HFFc6 (cell line): ENCODE measurements around the gene CALN1. TPM values are rescaled to one million over a fixed set of nuclear protein-coding genes. Genes with fewer than 3 reads are reported as not detected.

Source experiments
- DNase-seq: peaks from one replicate; pipeline ENCODE4 v3.0.0-alpha.2; 2018
- H3K27ac Mint-ChIP-seq: 2 replicates; pipeline ENCODE4 v1.8.0; 2020; ENCODE audit warnings: mild to moderate bottlenecking, mixed read lengths
- H3K27me3 Mint-ChIP-seq: 2 replicates; pipeline ENCODE4 v1.8.0; 2021; ENCODE audit warnings: mild to moderate bottlenecking, moderate library complexity, mixed read lengths; ENCODE audit not compliant: insufficient read depth
- H3K36me3 Mint-ChIP-seq: 2 replicates; pipeline ENCODE4 v1.8.0; 2021; ENCODE audit warnings: low read depth, mixed read lengths
- H3K4me1 Mint-ChIP-seq: 2 replicates; pipeline ENCODE4 v1.8.0; 2020; ENCODE audit warnings: low read depth, mixed read lengths
- H3K4me3 Mint-ChIP-seq: 2 replicates; pipeline ENCODE4 v1.8.0; 2020; ENCODE audit warnings: mild to moderate bottlenecking, moderate library complexity, mixed read lengths
- H3K9me3 Mint-ChIP-seq: 2 replicates; pipeline ENCODE4 v1.8.0; 2020; ENCODE audit warnings: mild to moderate bottlenecking, mixed read lengths
- total RNA-seq, 6 experiments: library from RNA; stranded (reverse); fragmentation: NEBNext Ultra II Directional; extraction: Animal tissue kit (Norgen Biotek cat#: 25700); gene quantifications; 2 replicates in 1 of 6; 3 replicates in 5 of 6; pipeline ENCODE4 v1.2.3, GENCODE V29; 2021
- TF ChIP-seq, protein P1 (sequence below): fragments of 200-600 bp; sonication (generic); IDR thresholded peaks from 2 replicates; pipeline ENCODE4 v1.5.0; 2021; ENCODE audit warnings: antibody characterized with exemption, mild to moderate bottlenecking

CALN1 gene
- total RNA-seq, 6 experiments from 2014 or later = not detected

- no peaks in the 10 kb centered on the region; the same call in none of the 2 replicates for H3K27me3 Mint-ChIP-seq
- TF ChIP-seq, protein P1, sequence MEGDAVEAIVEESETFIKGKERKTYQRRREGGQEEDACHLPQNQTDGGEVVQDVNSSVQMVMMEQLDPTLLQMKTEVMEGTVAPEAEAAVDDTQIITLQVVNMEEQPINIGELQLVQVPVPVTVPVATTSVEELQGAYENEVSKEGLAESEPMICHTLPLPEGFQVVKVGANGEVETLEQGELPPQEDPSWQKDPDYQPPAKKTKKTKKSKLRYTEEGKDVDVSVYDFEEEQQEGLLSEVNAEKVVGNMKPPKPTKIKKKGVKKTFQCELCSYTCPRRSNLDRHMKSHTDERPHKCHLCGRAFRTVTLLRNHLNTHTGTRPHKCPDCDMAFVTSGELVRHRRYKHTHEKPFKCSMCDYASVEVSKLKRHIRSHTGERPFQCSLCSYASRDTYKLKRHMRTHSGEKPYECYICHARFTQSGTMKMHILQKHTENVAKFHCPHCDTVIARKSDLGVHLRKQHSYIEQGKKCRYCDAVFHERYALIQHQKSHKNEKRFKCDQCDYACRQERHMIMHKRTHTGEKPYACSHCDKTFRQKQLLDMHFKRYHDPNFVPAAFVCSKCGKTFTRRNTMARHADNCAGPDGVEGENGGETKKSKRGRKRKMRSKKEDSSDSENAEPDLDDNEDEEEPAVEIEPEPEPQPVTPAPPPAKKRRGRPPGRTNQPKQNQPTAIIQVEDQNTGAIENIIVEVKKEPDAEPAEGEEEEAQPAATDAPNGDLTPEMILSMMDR = no peak
- H3K4me1 Mint-ChIP-seq = no peaks in the 10 kb centered on the region
- peaks cover 5% of the 10 kb centered on the region; the same call in 1 of the 2 replicates for H3K36me3 Mint-ChIP-seq
- no peak for DNase-seq
- no peak overlapping the region for H3K27ac Mint-ChIP-seq
- H3K9me3 Mint-ChIP-seq = peaks cover 55% of the 10 kb centered on the region
- H3K4me3 Mint-ChIP-seq = no peak overlapping the region
These were observed 386.7 kb downstream of the CALN1 start for GRCh38 chr7:72025381-72025960.

DNA sequence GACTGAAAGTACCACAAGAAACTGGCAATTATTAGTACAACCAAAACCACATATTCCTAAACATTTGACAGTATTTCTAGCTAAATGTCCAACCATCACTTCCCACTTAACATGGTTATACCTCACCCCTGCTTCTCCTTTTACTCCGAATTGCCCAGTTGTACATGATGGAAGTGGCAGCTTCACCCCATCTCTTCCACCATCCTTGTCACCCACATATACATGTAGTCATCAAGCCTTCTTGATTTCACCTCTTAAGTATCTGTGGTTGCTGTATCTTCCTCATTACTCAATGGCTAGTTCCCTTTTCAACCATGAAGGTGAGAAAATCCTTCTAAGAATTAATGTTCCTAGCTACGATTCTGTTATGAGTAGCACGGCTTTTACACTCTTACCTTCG lies 388.2 kb downstream of the CALN1 start:
- H3K27me3 Mint-ChIP-seq = no peaks in the 10 kb centered on the region; the same call in none of the 2 replicates
- no peak overlapping the region for H3K4me3 Mint-ChIP-seq
- TF ChIP-seq, protein P1 = no peak
- H3K4me1 Mint-ChIP-seq = no peaks in the 10 kb centered on the region
- H3K27ac Mint-ChIP-seq = no peak overlapping the region
- no peak for DNase-seq
- H3K9me3 Mint-ChIP-seq = peaks cover 46% of the 10 kb centered on the region
- H3K36me3 Mint-ChIP-seq = peaks cover 5% of the 10 kb centered on the region; the same call in 1 of the 2 replicates

GRCh38 chr7:72021716-72022115 lies 390.4 kb downstream of the CALN1 start:
- Mint-ChIP-seq H3K9me3 (peaks cover 49% of the 10 kb centered on the region), H3K4me1 (no peaks in the 10 kb centered on the region), H3K4me3 (no peak overlapping the region), H3K27ac (no peak overlapping the region), H3K36me3 (peaks cover 5% of the 10 kb centered on the region; the same call in 1 of the 2 replicates), H3K27me3 (no peaks in the 10 kb centered on the region; the same call in 1 of the 2 replicates)
- DNase-seq = no peak
- TF ChIP-seq, protein P1 = no peak

DNA sequence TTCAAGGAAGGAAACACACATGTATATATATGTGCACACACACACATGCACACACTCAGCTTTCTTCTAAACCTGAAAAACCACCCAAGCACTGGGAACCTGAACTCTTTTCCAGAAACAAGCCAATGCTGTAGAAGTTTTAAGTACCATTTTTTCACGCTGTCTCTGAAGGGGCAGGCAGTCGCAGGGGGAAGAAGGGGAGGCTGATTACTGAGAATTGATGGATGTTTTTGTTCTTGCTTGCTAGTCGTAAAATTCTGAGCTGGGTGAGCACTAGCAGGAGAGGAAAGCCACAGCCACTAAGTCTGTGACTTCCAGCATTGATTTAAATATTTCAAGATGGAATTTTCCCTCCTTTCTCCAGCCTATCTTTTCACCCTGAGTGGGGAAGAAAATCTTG lies 391.8 kb downstream of the CALN1 start:
- no peaks in the 10 kb centered on the region for H3K4me1 Mint-ChIP-seq
- DNase-seq = no peak
- H3K27ac Mint-ChIP-seq = no peak overlapping the region
- peaks cover 5% of the 10 kb centered on the region; the same call in 1 of the 2 replicates for H3K36me3 Mint-ChIP-seq
- H3K4me3 Mint-ChIP-seq = no peak overlapping the region
- TF ChIP-seq, protein P1 = no peak
- H3K9me3 Mint-ChIP-seq = peaks cover 42% of the 10 kb centered on the region
- no peaks in the 10 kb centered on the region; the same call in 1 of the 2 replicates for H3K27me3 Mint-ChIP-seq

DNA sequence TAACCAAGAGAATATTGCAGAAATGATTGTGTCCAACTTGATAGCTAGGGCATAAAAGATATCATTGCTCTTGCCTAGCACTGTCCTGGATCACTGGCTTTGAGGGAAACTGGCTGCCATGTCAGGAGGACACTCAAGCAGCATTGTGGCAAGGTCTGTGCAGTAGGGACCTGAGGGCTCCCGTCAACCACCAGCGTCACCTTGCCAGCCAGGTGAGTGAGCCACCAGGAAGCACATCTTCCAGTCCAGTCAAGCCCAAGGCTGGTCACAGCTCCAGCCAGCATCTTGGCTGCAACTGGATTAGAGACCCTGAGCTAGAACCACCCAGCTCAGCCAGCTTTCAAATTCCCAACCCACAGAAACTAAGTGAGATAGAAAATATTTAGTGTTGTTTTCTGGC lies 392.7 kb downstream of the CALN1 start:
- Mint-ChIP-seq H3K27me3 (no peaks in the 10 kb centered on the region), H3K9me3 (peaks cover 40% of the 10 kb centered on the region), H3K27ac (no peak overlapping the region), H3K36me3 (peaks cover 5% of the 10 kb centered on the region; the same call in 1 of the 2 replicates), H3K4me3 (no peak overlapping the region), H3K4me1 (no peaks in the 10 kb centered on the region)
- TF ChIP-seq, protein P1 = no peak
- no peak for DNase-seq
